IMR-90 (cell line): ENCODE measurements around the gene UBE3C. TPM values are rescaled to one million over a fixed set of nuclear protein-coding genes. Genes with fewer than 3 reads are reported as not detected.

Experiments
- ATAC-seq: fragments of 200-7000 bp; cut with Tn5 transposase; 2 replicates; pipeline ENCODE4 v1.9.1; 2020; ENCODE audit warnings: low read depth, mild to moderate bottlenecking, moderate library complexity
- BruUV-seq: library from RNA; stranded (reverse); fragments of 400-500 nt; replicated peaks from 2 replicates; lab custom pipeline; 2021; lab: Mats Ljungman, UMichigan
- CTCF ChIA-PET: fragments of 300-600 bp; formaldehyde crosslinking; extraction: SDS; loops from one replicate; lab custom pipeline; 2021; ENCODE audit warnings: antibody characterized with exemption; lab: Yijun Ruan, JAX
- POLR2A ChIA-PET: fragments of 300-600 bp; sonication (Branson Sonifier 250); formaldehyde crosslinking; loops from one replicate; lab custom pipeline; 2022; ENCODE audit warnings: antibody characterized with exemption; ENCODE audit not compliant: unreplicated experiment; lab: Charles Lee
- DNase-seq: peaks from one replicate; pipeline ENCODE4 v3.0.0; 2013
- H2AFZ ChIP-seq: replicated peaks from 2 replicates; pipeline ENCODE3; 2013; ENCODE audit warnings: low read length, mild to moderate bottlenecking; ENCODE audit not compliant: poor library complexity
- H2AK5ac ChIP-seq: 2 replicates; pipeline ENCODE4 v1.6.1; 2013; ENCODE audit warnings: low read depth, low read length, inconsistent platforms
- H2AK9ac ChIP-seq: replicated peaks from 2 replicates; pipeline ENCODE3; 2013; ENCODE audit warnings: mild to moderate bottlenecking, low read depth, low read length, moderate library complexity; ENCODE audit not compliant: poor library complexity
- H2BK120ac ChIP-seq: 2 replicates; pipeline ENCODE4 v1.6.1; 2013; ENCODE audit warnings: low read depth, low read length, inconsistent platforms
- H2BK15ac ChIP-seq: 3 replicates; pipeline ENCODE4 v1.6.1; 2013; ENCODE audit warnings: low read depth, low read length, inconsistent platforms
- H2BK20ac ChIP-seq: 2 replicates; pipeline ENCODE4 v1.6.1; 2013; ENCODE audit warnings: low read depth, mild to moderate bottlenecking, inconsistent platforms, low read length, moderate library complexity
- H2BK5ac ChIP-seq: 2 replicates; pipeline ENCODE4 v1.6.1; 2013; ENCODE audit warnings: mild to moderate bottlenecking, low read depth, low read length, inconsistent platforms; ENCODE audit not compliant: poor library complexity, severe bottlenecking
- H3K14ac ChIP-seq: replicated peaks from 2 replicates; pipeline ENCODE4 v1.6.1; 2013; ENCODE audit warnings: low read depth, low read length, inconsistent platforms
- H3K18ac ChIP-seq: 2 replicates; pipeline ENCODE4 v1.6.1; 2013; ENCODE audit warnings: low read depth, low read length, control low read depth
- H3K23ac ChIP-seq: 2 replicates; pipeline ENCODE4 v1.6.1; 2013; ENCODE audit warnings: low read depth, low read length, inconsistent platforms
- H3K27ac ChIP-seq: 2 replicates; pipeline ENCODE4 v1.5.1; 2013; ENCODE audit warnings: mild to moderate bottlenecking, control low read depth, low read length; ENCODE audit not compliant: insufficient read depth
- H3K27me3 ChIP-seq: 2 replicates; pipeline ENCODE4 v1.6.1; 2013; ENCODE audit warnings: low read length; ENCODE audit not compliant: control insufficient read depth, insufficient read depth
- H3K36me3 ChIP-seq: 2 replicates; pipeline ENCODE4 v1.6.1; 2013; ENCODE audit warnings: low read length, mixed read lengths; ENCODE audit not compliant: control insufficient read depth, insufficient read depth
- H3K4ac ChIP-seq: 2 replicates; pipeline ENCODE4 v1.6.1; 2013; ENCODE audit warnings: low read depth, low read length, inconsistent platforms
- H3K4me1 ChIP-seq: 2 replicates; pipeline ENCODE4 v1.6.1; 2013; ENCODE audit warnings: low read length, mixed read lengths; ENCODE audit not compliant: control insufficient read depth, insufficient read depth
- H3K4me2 ChIP-seq: 2 replicates; pipeline ENCODE4 v1.6.1; 2013; ENCODE audit warnings: low read depth, mild to moderate bottlenecking, control low read depth, low read length, moderate library complexity
- H3K4me3 ChIP-seq: 2 replicates; pipeline ENCODE4 v1.5.1; 2013; ENCODE audit warnings: low read depth, mild to moderate bottlenecking, control low read depth, low read length, moderate library complexity; ENCODE audit not compliant: insufficient read depth
- H3K56ac ChIP-seq: 2 replicates; pipeline ENCODE4 v1.6.1; 2013; ENCODE audit warnings: low read length, inconsistent platforms; ENCODE audit not compliant: insufficient read depth; ENCODE audit errors: extremely low read depth
- H3K79me1 ChIP-seq, 2 experiments: 2 replicates each; pipeline ENCODE4 v1.6.1; 2013; ENCODE audit warnings: low read length in 2 of 2, inconsistent platforms in 1 of 2, low read depth in 1 of 2
- H3K9ac ChIP-seq: 2 replicates; pipeline ENCODE4 v1.6.1; 2013; ENCODE audit warnings: low read depth, low read length, control low read depth
- H3K9me1 ChIP-seq: 2 replicates; pipeline ENCODE4 v1.6.1; 2013; ENCODE audit warnings: low read length, inconsistent platforms; ENCODE audit not compliant: insufficient read depth
- H3K9me3 ChIP-seq: 2 replicates; pipeline ENCODE4 v1.6.1; 2013; ENCODE audit warnings: low read length; ENCODE audit not compliant: control insufficient read depth, insufficient read depth
- H4K20me1 ChIP-seq: 2 replicates; pipeline ENCODE4 v1.6.1; 2013; ENCODE audit warnings: low read length, inconsistent platforms; ENCODE audit not compliant: insufficient read depth
- H4K5ac ChIP-seq: 2 replicates; pipeline ENCODE4 v1.6.1; 2013; ENCODE audit warnings: mild to moderate bottlenecking, low read depth, low read length, control low read depth
- H4K8ac ChIP-seq, 2 experiments: 2 replicates each; pipeline ENCODE4 v1.6.1; 2013; ENCODE audit warnings: low read depth in 2 of 2, low read length in 2 of 2, control low read depth in 1 of 2, inconsistent platforms in 1 of 2
- H4K91ac ChIP-seq: 2 replicates; pipeline ENCODE4 v1.6.1; 2013; ENCODE audit warnings: low read depth, low read length, inconsistent platforms; ENCODE audit not compliant: insufficient read depth
- BHLHE40 ChIP-seq: fragments of 150-350 bp; IDR thresholded peaks from 2 replicates; pipeline ENCODE4 v1.6.1; 2016; ENCODE audit warnings: mild to moderate bottlenecking, low read depth, low read length
- CEBPB ChIP-seq: IDR thresholded peaks from 2 replicates; pipeline ENCODE4 v1.6.1; 2012; ENCODE audit warnings: low read depth, low read length, improper control_type of control experiment
- CHD1 ChIP-seq: IDR thresholded peaks from 2 replicates; pipeline ENCODE4 v1.6.1; 2012; ENCODE audit warnings: low read depth, low read length, improper control_type of control experiment
- ELK1 ChIP-seq: fragments of 150-350 bp; IDR thresholded peaks from 2 replicates; pipeline ENCODE4 v1.6.1; 2016; ENCODE audit warnings: low read depth, mild to moderate bottlenecking, low read length, moderate library complexity, borderline replicate concordance
- FOS ChIP-seq: fragments of 150-350 bp; IDR thresholded peaks from 2 replicates; pipeline ENCODE4 v1.6.1; 2016; ENCODE audit warnings: low read depth, low read length
- MAFK ChIP-seq: IDR thresholded peaks from 2 replicates; pipeline ENCODE4 v1.6.1; 2012; ENCODE audit warnings: low read depth, low read length, improper control_type of control experiment
- MAZ ChIP-seq: IDR thresholded peaks from 2 replicates; pipeline ENCODE4 v1.6.1; 2012; ENCODE audit warnings: low read depth, mild to moderate bottlenecking, low read length, improper control_type of control experiment, moderate library complexity, borderline replicate concordance
- MXI1 ChIP-seq: IDR thresholded peaks from 2 replicates; pipeline ENCODE4 v1.6.1; 2012; ENCODE audit warnings: low read depth, mild to moderate bottlenecking, low read length, moderate library complexity, borderline replicate concordance
- NFE2L2 ChIP-seq: fragments of 150-350 bp; IDR thresholded peaks from 2 replicates; pipeline ENCODE4 v1.6.1; 2016; ENCODE audit warnings: low read depth, mild to moderate bottlenecking, low read length
- POLR2A ChIP-seq: IDR thresholded peaks from 2 replicates; pipeline ENCODE4 v1.6.1; 2012; ENCODE audit warnings: mild to moderate bottlenecking, low read depth, low read length
- RAD21 ChIP-seq: IDR thresholded peaks from 2 replicates; pipeline ENCODE4 v1.6.1; 2012; ENCODE audit warnings: low read length, improper control_type of control experiment
- RCOR1 ChIP-seq: IDR thresholded peaks from 2 replicates; pipeline ENCODE4 v1.6.1; 2012; ENCODE audit warnings: mild to moderate bottlenecking, low read length, improper control_type of control experiment; ENCODE audit not compliant: insufficient replicate concordance
- RFX5 ChIP-seq: IDR thresholded peaks from 2 replicates; pipeline ENCODE4 v1.8.0; 2012; ENCODE audit warnings: low read depth, mild to moderate bottlenecking, low read length, moderate library complexity
- SMC3 ChIP-seq: fragments of 150-350 bp; IDR thresholded peaks from 2 replicates; pipeline ENCODE4 v1.6.1; 2016; ENCODE audit warnings: low read depth, mild to moderate bottlenecking, antibody characterized with exemption, low read length, moderate library complexity
- USF2 ChIP-seq: fragments of 150-350 bp; IDR thresholded peaks from 2 replicates; pipeline ENCODE4 v1.6.1; 2017; ENCODE audit warnings: mild to moderate bottlenecking, antibody characterized with exemption, low read length, low read depth
- WGBS, 2 experiments: methylation state at CpG; one replicate each; pipeline versions ENCODE4 v1.1.5 to v1.1.7; 2013; ENCODE audit warnings: missing lambda C conversion rate in 2 of 2; ENCODE audit not compliant: insufficient read length in 1 of 2; ENCODE audit errors: extremely low coverage in 2 of 2; 5-methylcytosine and 5-hydroxymethylcytosine counted together
- dilution Hi-C: fragments of 300-500 bp; cut with HindIII; formaldehyde crosslinking; loops from one replicate; pipeline ENCODE4 v1.14.3; 2018; ENCODE audit warnings: low sequenced_read_pairs; ENCODE audit not compliant: unreplicated experiment
- in situ Hi-C: fragments of 300-500 bp; cut with MboI; formaldehyde crosslinking; loops from 3 replicates; pipeline ENCODE4 v1.14.3; 2019; ENCODE audit warnings: low sequenced_read_pairs, inconsistent platforms, mixed read lengths
- intact Hi-C: fragments of 100-400 bp; cut with micrococcal nuclease; formaldehyde crosslinking; loops from 2 replicates; pipeline ENCODE4 v1.10.0; 2022
- polyA plus RNA-seq, 3 experiments: library from polyadenylated mRNA; depleted of rRNA; stranded (reverse); fragments of >200 nt; gene quantifications; 2 replicates each; pipeline ENCODE4 v1.2.3, GENCODE V29; 2012; ENCODE audit warnings: low replicate concordance in 1 of 3
- total RNA-seq: library from RNA; depleted of rRNA; stranded (reverse); fragments of >200 nt; gene quantifications from 2 replicates; pipeline ENCODE4 v1.2.3, GENCODE V29; 2012
- TF ChIP-seq, protein P1 (sequence below): conservative IDR thresholded peaks from 2 replicates; pipeline ENCODE4 v1.5.1; 2012; ENCODE audit warnings: mild to moderate bottlenecking, low read depth, low read length, improper control_type of control experiment

UBE3C gene
- total and polyA plus RNA-seq, 2 of the 4 experiments (the other 2 are of a cell fraction), result 43.0 to 60.6 TPM

DNA sequence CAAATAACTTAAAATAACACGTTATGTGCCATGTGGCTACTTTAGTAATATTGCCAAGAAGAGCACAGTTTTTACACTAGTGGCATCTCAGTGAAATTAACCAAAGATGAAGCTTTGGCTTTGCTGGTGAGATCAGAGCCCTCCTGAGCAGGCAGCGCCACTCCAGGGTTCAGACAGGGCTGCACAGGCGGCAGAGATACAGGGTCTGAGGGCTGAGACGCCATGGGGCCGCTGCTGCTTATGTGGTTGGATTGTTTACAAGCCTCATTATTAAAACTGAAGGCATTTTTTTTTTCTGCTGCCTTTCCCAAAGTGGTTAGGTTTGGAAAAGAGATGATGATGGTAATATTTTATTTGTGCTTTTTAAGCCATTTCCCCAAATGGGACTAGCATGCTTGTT, 129.2 kb downstream of the UBE3C start:
- H3K23ac ChIP-seq, result no peak overlapping the region
- peaks cover 6% of the 10 kb centered on the region for H3K9me1 ChIP-seq
- no peak overlapping the region for H3K4ac ChIP-seq
- ChIA-PET POLR2A (no interaction called here), CTCF (no interaction called here)
- no peak overlapping the region for H2BK15ac ChIP-seq
- H2BK20ac ChIP-seq, result no peak overlapping the region
- BruUV-seq, result no TSS peak
- WGBS, 2 experiments, result no CpG with 5 or more reads among the region's 5 CpGs
- no peak for DNase-seq
- no peak overlapping the region for H3K56ac ChIP-seq
- H4K5ac ChIP-seq, result no peak overlapping the region
- no peak overlapping the region for H3K4me2 ChIP-seq
- H3K14ac ChIP-seq, result no peak overlapping the region
- H3K79me1 ChIP-seq, result peaks cover 4 to 11% of the 10 kb centered on the region in 2 experiments
- TF ChIP-seq RCOR1 (no peak), NFE2L2 (no peak), MXI1 (no peak), BHLHE40 (no peak), ELK1 (no peak), MAZ (no peak), SMC3 (no peak), RAD21 (no peak), MAFK (no peak), USF2 (no peak), POLR2A (no peak), CEBPB (no peak), CHD1 (no peak), RFX5 (no peak), FOS (no peak)
- TF ChIP-seq, protein P1, sequence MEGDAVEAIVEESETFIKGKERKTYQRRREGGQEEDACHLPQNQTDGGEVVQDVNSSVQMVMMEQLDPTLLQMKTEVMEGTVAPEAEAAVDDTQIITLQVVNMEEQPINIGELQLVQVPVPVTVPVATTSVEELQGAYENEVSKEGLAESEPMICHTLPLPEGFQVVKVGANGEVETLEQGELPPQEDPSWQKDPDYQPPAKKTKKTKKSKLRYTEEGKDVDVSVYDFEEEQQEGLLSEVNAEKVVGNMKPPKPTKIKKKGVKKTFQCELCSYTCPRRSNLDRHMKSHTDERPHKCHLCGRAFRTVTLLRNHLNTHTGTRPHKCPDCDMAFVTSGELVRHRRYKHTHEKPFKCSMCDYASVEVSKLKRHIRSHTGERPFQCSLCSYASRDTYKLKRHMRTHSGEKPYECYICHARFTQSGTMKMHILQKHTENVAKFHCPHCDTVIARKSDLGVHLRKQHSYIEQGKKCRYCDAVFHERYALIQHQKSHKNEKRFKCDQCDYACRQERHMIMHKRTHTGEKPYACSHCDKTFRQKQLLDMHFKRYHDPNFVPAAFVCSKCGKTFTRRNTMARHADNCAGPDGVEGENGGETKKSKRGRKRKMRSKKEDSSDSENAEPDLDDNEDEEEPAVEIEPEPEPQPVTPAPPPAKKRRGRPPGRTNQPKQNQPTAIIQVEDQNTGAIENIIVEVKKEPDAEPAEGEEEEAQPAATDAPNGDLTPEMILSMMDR, result no peak
- H2BK5ac ChIP-seq, result no peak overlapping the region
- no peak overlapping the region for H2AK5ac ChIP-seq
- H3K9ac ChIP-seq, result no peak overlapping the region
- H2AK9ac ChIP-seq, result no peak overlapping the region
- H4K8ac ChIP-seq, result no peak overlapping the region
- H3K4me3 ChIP-seq, result no peak overlapping the region
- H4K20me1 ChIP-seq, result no peaks in the 10 kb centered on the region
- H3K27me3 ChIP-seq, result no peaks in the 10 kb centered on the region
- intact Hi-C loops (no loop called here), dilution Hi-C loops (no loop called here), in situ Hi-C loops (loop anchor here (25.0 kb wide), 1 partner anchor 306 kb away; no protein-coding TSS in a partner anchor)
- no peak overlapping the region for H2AFZ ChIP-seq
- no peak overlapping the region for H3K27ac ChIP-seq
- no peak overlapping the region for H3K18ac ChIP-seq
- peaks cover 43% of the 10 kb centered on the region for H3K36me3 ChIP-seq
- no peaks in the 10 kb centered on the region for H3K9me3 ChIP-seq
- no peak overlapping the region for H4K91ac ChIP-seq
- no peak overlapping the region for H2BK120ac ChIP-seq
- no peak for ATAC-seq
- peaks cover 14% of the 10 kb centered on the region for H3K4me1 ChIP-seq
